ENCODE results near the gene MLPH.
"Not testable (repeated sequence)": the region's sequence is repeated elsewhere in the genome, so short reads cannot be mapped to it uniquely, and the experiment has no call there.

The MLPH gene

DNA sequence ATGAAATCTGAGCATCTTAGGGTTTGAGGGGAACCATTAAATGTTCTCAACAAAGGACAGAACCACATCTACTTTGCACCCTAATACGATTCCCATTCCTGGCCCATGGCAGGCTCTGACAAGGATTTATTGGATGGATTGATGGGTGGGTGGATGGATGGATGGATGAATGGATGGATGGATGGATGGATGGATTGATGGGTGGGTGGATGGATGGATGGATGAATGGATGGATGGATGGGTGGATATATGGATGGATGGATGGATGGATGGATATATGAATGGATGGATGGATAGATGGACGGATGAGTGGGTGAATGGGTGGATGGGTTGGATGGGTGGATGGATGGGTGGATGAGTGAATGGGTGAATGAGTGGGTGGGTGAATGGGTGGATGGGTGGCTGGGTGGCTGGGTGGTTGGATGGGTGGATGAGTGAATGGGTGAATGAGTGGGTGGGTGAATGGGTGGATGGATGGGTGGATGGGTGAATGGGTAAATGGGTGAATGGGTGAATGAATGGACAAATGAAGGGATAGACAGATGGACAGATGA is 29.6 kb upstream of the MLPH start:
- DNase-seq (ENCODE audit: low spot score) = no peak

DNA sequence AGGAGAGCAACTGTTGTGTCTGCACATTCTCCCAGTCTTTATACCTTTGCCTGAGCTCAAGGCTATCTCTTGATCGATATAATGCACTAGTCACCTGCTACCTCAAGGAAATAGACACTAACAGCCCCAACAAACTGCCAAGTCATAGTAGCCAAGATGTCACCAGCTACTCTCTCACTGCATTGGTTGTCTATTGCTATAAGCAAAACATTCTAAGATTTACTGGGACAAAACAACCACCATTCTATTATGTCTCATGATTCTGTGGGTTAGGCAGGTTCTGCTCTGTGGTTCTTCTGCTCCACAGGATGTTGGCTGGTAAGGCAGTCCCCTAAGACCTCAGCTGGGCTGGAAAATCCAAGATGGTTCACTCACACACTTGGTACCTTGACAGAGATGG is 28.5 kb upstream of the MLPH start:
- DNase-seq (ENCODE audit: low spot score) = no peak

- no peak for DNase-seq (ENCODE audit: low spot score)
These were observed 27.8 kb upstream of the MLPH start for GRCh38 chr2:237459226-237459625.

GRCh38 chr2:237459741-237460174 is 27.3 kb upstream of the MLPH start:
- DNase-seq (ENCODE audit: low spot score) = no peak

GRCh38 chr2:237464757-237465391 is 22.2 kb upstream of the MLPH start:
- no peak for DNase-seq (ENCODE audit: low spot score)

GRCh38 chr2:237465515-237466148 is 21.4 kb upstream of the MLPH start:
- no peak for DNase-seq (ENCODE audit: low spot score)

DNA sequence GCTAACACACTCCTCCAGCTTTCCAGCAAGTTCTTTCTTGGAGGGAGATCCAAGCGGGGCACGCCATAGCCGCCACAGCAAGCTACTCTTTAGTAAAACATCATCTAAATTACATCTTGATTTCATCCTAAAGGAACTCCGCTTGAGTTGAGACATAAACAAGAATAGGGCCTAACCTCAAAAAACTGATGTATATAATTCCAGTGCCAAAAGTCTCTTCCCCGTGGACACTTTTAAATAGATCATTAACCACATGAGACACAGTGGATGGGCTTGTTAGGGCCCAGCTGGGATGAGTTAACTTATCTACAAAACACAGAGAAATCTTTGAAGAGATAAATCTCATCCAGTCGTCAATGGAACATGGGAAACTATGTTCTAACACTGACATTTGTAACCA is 20.8 kb upstream of the MLPH start:
- no peak for DNase-seq (ENCODE audit: low spot score)

DNA sequence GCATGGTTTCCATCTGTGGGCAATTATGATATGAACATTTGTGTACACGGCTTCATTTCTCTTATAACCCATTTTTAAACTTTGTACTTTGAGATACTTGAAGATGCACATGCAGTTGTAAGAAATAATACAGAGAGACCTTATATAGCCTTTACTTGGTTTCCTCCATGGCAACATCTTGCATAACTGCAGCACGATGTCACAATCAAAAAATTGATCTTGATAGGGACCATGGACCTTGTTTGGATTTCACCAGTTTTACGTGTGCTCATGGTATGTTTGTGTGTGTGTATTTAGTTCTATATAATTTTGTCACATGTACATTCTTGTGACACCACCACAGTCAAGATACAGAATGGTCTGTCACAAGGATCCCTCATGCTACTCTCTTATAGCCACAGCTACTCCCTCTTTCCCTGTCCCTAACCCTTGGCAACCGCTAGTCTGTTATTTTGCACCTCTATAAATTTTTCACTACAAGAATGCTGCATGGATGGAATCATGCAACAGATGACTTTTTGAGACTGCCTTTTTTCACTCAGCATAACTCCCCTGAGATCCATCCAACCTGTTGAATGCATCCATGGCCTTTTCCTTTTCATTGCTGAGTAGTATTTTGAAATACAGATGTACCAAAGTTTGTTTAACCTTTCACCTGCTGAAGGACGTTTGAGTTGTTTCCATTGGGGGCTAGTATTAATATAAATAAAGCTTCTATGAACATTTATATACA is 19.4 kb upstream of the MLPH start:
- no peak for DNase-seq (ENCODE audit: low spot score)

DNA sequence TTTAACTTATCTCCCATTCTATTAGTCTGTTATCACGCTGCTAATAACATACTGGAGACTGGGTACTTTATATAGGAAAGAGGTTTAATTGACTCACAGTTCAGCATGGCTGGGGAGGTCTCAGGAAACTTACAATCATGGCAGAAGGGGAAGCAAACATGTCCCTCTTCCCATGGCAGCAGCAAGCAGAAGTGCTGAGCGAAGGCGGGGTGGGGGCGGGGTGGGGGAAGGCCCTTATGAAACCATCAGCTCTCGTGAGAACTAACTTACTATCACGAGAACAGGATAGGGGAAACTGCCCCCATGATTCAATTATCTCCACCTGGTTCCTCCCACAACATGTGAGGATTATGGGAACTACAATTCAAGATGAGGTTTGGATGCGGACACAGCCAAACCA is 17.6 kb upstream of the MLPH start:
- not testable (repeated sequence) for DNase-seq (ENCODE audit: low spot score)

DNA sequence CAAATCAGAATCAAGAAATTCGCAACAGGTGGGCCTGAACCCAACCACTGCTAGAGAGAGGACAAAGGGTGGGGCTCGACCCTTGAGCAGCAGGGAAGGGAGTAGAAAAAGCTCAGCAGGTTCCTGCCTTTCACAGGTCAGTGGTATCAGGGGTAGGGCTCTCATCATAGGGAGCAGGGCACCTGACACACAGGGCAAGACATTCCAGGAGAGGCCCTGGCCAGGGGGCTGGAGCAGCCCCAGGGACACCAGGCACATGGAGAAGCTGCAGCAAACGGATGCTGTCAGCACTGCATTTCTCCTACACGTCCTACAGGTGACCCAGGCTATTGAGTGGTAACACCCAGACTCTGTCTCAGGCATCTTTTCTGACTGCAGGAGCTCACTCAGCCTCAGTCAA is 17.2 kb upstream of the MLPH start:
- no peak for DNase-seq (ENCODE audit: low spot score)

DNA sequence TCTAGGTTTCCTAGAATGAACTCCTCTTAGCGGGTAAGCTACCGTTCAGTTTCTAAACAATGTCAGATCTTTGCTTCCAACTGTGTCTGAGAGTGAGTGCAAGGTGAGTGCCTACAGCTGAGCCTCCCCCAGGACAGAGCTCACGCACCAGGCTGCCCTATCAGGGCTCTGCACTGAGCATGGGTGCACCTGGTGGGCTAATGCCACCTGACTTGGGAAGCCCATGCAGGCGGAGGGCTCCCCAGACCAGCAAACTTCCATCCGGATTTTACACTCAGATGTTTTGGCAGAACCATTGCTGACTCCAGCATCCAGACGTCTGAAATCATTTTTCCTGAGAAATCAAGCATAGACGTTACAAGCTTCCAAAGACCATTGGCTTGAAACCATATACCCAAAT is 16.1 kb upstream of the MLPH start:
- no peak for DNase-seq (ENCODE audit: low spot score)

DNA sequence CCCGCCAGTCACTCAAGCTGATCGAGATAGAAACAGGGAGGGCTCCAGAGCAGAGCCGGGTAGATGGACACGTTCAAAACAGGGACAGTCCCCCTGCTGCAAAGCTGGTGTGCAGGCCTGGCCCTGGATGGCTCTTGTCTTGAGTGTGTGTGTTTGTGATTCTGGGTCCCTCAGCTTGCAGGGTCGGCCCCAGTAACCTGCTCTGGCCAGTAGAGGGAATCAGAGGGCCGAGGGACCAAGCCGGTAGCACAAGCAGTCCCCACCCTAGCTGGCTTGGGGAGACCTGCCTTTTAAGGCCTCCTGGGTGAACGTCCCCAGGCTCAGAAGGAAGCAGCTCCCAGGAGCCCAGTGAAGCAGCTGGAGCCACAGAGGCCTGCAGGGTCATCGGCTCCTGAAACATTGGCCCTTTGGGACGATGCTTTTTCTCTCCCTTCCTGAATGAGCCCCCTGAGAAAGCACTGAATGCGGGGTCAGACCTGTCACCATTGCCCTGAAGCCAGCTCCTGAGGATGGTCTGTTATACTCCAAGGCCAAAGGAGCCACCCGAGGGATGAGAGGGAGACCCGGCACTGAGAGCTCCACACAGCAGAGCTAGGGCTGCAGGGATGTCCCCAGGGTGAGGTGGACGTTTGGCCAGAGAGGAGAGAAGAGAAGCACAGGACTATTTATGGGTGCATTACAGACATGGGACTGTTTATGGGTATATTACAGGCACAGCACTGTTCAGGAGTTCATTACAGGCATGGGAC is 15.4 kb upstream of the MLPH start:
- DNase-seq (ENCODE audit: low spot score) = no peak

DNA sequence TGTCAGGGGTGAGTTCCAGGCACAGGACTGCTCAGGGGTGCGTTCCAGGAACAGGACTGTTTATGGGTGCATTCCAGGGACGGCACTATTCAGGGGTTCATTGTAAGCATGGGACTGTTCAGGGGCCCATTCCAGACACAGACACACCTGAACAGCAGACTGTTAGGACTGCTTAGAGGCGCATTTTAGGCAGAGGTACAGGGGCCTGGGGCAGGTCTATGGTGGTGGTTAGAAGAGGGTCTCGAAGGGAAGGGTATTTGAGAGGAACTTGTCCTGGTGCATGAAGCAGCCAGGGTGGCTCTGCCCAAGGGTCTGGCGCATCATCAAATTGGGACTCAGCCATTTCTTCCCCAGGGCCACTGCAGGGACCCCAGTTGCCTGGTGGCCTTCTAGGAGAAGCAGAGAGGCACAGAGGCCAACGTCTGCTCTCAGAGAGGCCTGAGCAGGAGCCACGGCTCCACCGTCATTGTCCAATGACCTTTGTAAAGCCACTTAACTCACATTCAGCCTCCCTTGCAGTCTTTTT is 14.8 kb upstream of the MLPH start:
- no peak for DNase-seq (ENCODE audit: low spot score)

DNA sequence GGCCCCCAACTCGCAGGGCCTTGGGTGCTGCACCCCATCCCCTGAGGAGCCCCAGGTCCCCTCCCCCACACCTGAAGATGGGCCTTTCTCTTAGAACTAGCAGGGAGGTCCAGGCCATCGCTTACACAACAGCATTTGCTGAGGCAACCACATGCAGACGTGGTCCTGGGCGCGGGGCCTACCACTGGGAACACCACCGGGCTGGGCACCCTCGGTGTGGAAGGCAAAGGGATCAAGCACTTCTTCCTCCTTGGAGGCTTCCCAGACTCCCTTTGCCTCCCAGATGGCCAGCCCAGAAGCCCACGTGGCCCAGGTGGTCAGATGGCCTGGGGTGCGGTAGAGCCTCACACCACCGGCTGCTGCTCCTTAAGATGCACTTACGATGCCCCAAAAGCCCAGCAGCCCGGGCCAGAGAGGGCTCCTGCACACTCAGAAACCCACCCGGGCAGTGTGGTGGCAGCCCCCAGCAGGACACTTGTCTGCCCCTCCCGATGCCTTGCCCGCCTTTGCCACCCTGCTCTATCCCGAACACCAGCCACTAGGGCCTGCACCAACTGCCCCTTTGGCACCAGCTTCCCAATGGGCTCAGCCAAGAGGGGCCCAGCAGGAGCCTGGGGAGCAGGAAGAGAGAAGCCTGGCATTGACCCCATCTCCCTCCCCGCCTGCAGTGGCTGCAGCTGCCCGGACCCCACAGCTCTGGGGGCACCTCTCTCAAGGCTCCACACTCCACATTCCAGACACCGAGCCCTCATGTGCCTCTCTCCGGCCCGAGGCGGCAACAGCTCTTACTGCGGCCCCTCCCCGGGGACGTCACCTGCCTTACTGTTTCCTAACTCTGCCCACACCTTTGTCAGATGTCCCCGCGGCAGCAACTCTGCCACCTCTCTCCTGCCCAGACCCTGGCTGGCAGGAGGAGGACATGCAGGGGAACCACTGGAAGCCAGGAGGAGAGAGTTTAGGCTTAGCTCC is 13.9 kb upstream of the MLPH start:
- no peak for DNase-seq (ENCODE audit: low spot score)

GRCh38 chr2:237473878-237474441 is 13.1 kb upstream of the MLPH start:
- DNase-seq (ENCODE audit: low spot score) = peak; percentile 69

DNA sequence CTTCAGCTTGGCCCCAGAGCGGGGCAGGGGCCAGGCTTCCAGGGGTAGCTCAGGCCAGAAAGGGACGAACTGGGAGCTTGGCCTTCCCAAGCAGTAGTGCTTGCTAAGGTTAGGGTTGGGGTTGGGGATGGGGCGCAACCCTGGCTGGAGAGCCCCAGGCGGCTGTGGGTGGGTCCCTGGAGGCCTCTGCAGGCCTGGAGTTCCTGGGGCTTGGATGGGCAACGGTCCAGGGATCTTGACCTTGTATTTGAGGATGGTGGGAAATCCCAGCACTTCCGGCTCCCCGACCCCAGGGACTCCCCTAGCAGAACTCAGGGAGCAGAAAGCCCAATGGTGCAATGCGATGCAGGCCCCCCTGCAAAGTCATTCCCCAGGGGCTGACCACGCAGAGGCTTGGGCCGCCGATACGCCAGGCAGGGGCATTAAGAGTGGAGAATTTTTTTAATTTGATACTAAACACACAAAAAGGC is 12.6 kb upstream of the MLPH start:
- DNase-seq (ENCODE audit: low spot score) = no peak

- DNase-seq (ENCODE audit: low spot score) = peak; percentile 72
These were observed 11.9 kb upstream of the MLPH start for GRCh38 chr2:237474931-237475703.

DNA sequence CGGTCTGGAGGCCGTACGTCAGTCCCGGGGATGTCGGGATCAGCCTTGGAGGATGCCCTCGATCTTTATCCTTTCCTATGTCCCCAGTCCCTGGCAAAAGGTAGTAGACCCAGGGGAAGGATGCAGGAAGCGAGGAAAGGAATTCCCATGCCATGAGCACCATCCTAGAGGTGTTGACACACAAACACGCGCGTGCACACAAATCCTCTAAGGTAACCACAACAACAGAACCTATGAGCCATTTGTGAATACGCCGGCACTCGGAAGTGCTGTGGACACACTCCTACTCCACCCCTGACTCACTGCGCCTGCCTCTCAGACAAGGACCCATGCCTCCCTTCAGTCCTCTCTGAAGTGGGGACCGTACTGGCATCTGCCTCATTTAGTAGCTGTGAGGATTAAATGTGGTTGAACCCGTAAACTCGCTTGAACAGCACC is 11.3 kb upstream of the MLPH start:
- DNase-seq (ENCODE audit: low spot score) = peak; percentile 13

- no peak for DNase-seq (ENCODE audit: low spot score)
These were observed 9.0 kb upstream of the MLPH start for GRCh38 chr2:237478095-237478494.

GRCh38 chr2:237478979-237479378 is 8.1 kb upstream of the MLPH start:
- no peak for DNase-seq (ENCODE audit: low spot score)
